ENCODE results near the gene VTI1A. TPM values are rescaled to one million over a fixed set of nuclear protein-coding genes. Genes with fewer than 3 reads are reported as not detected.

VTI1A gene
- total and polyA plus RNA-seq, 2 experiments from 2014 or later, result 26.8 to 31.0 TPM

DNA sequence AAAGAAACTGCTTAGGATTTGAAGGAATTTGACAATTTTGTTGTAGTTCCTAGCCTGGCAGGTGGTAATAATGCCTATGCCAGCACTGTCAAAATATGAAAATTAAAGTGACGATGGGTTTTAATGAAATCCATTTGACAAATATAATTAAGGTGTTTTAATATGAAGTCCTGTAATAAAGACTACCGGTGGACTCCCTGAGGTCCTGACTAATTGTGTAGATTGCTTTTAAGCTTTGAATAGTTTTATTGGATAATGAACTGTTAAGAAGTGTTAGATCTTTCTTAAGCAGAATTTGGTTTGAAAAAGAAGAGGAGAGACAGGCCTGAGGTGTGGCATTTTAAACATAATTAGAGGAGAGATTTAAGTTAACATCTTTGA is 197.2 kb downstream of the VTI1A start (continued):
- TF ChIP-seq, protein P1, sequence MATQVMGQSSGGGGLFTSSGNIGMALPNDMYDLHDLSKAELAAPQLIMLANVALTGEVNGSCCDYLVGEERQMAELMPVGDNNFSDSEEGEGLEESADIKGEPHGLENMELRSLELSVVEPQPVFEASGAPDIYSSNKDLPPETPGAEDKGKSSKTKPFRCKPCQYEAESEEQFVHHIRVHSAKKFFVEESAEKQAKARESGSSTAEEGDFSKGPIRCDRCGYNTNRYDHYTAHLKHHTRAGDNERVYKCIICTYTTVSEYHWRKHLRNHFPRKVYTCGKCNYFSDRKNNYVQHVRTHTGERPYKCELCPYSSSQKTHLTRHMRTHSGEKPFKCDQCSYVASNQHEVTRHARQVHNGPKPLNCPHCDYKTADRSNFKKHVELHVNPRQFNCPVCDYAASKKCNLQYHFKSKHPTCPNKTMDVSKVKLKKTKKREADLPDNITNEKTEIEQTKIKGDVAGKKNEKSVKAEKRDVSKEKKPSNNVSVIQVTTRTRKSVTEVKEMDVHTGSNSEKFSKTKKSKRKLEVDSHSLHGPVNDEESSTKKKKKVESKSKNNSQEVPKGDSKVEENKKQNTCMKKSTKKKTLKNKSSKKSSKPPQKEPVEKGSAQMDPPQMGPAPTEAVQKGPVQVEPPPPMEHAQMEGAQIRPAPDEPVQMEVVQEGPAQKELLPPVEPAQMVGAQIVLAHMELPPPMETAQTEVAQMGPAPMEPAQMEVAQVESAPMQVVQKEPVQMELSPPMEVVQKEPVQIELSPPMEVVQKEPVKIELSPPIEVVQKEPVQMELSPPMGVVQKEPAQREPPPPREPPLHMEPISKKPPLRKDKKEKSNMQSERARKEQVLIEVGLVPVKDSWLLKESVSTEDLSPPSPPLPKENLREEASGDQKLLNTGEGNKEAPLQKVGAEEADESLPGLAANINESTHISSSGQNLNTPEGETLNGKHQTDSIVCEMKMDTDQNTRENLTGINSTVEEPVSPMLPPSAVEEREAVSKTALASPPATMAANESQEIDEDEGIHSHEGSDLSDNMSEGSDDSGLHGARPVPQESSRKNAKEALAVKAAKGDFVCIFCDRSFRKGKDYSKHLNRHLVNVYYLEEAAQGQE (IDR thresholded peaks at IDR 0.05; ENCODE audit: unreplicated experiment), result no peak
- TF ChIP-seq EZH2phosphoT487 (IDR thresholded peaks at IDR 0.05; ENCODE audit: unreplicated experiment) (no peak), ZNF331 (CRISPR knock-in tag; IDR thresholded peaks at IDR 0.05; ENCODE audit: low read depth) (no peak), NANOG (IDR thresholded peaks at IDR 0.05; ENCODE audit: borderline replicate concordance) (no peak), CREB1 (CRISPR knock-in tag; IDR thresholded peaks at IDR 0.05; ENCODE audit: low read depth) (no peak), EZH2 (IDR thresholded peaks at IDR 0.05; ENCODE audit: low read depth, unreplicated experiment) (no peak), JUNB (IDR thresholded peaks at IDR 0.05; ENCODE audit: unreplicated experiment) (no peak), POLR2AphosphoS5 (IDR thresholded peaks at IDR 0.05; ENCODE audit: low read depth) (no peak)
- TF ChIP-seq, protein P2, sequence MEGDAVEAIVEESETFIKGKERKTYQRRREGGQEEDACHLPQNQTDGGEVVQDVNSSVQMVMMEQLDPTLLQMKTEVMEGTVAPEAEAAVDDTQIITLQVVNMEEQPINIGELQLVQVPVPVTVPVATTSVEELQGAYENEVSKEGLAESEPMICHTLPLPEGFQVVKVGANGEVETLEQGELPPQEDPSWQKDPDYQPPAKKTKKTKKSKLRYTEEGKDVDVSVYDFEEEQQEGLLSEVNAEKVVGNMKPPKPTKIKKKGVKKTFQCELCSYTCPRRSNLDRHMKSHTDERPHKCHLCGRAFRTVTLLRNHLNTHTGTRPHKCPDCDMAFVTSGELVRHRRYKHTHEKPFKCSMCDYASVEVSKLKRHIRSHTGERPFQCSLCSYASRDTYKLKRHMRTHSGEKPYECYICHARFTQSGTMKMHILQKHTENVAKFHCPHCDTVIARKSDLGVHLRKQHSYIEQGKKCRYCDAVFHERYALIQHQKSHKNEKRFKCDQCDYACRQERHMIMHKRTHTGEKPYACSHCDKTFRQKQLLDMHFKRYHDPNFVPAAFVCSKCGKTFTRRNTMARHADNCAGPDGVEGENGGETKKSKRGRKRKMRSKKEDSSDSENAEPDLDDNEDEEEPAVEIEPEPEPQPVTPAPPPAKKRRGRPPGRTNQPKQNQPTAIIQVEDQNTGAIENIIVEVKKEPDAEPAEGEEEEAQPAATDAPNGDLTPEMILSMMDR (conservative IDR thresholded peaks at IDR 0.05; ENCODE audit: low read depth in 2 of 2), result no peak

DNA sequence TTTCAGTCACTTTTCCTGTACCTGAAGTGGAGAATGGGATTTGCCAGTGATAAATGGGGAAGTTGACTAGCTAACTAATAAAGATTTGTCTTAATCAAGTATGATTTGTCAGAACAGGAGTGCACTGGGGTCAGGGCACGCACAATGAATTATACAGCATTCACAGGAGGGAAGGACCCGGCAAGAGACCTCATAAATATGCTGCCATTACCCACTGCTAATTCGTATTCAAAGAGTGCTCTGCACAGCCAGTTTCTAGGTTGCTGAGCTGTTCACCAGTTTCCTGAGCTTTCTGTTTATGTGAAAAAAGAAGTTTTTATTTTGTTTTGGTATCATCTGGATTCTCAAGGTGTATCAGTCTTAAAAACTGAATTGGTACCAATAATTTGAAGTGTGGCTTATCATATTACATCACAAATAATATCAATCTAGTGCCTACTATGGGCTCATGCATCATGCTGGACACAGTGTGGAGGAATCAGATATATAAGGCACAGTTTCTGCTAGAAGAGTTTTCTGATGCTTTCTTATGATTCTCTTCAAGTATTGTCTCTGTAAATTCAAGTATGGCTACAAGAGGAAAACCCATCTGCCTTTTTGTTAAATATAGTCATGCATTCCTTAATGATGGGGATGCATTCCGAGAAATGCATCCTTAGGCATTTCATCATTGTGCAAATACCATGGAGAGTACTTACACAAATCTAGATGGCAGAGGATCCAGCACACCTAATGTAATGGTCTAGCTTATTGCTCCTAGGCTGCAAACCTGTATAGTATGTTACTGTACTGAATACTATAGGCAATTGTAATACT is 202.2 kb downstream of the VTI1A start:
- Histone ChIP-seq H3K27me3 (ENCODE audit: insufficient read depth) (no peaks in the 10 kb centered on the region), H3K27ac (ENCODE audit: low read depth) (no peak overlapping the region), H3K4me3 (no peak overlapping the region), H4K20me1 (replicated peaks; ENCODE audit: insufficient read depth) (no peaks in the 10 kb centered on the region), H3K79me2 (replicated peaks; ENCODE audit: insufficient read depth) (no peaks in the 10 kb centered on the region), H3K4me2 (no peak overlapping the region), H3K4me1 (ENCODE audit: insufficient read depth) (peaks cover 18% of the 10 kb centered on the region), H3K9me2 (ENCODE audit: insufficient read depth) (no peaks in the 10 kb centered on the region), H3K36me3 (ENCODE audit: insufficient read depth) (no peaks in the 10 kb centered on the region), H3F3A (replicated peaks; ENCODE audit: low read depth) (no peaks in the 10 kb centered on the region), H2AFZ (no peak overlapping the region)
- no peak for TF ChIP-seq JUNB (IDR thresholded peaks at IDR 0.05; ENCODE audit: unreplicated experiment)
- TF ChIP-seq ZNF114 (CRISPR knock-in tag; IDR thresholded peaks at IDR 0.05), result no peak
- TF ChIP-seq, protein P2 (conservative IDR thresholded peaks at IDR 0.05; ENCODE audit: low read depth in 2 of 2), result no peak
- ATAC-seq (peak; percentile 44; the same call in 2 of the 3 replicates), DNase-seq (ENCODE audit: low spot score) (no peak)
- Mint-ChIP-seq H3K9me3 (no peaks in the 10 kb centered on the region), H3K4me3 (no peak overlapping the region), H3K27me3 (ENCODE audit: insufficient read depth, low read depth, poor library complexity) (peaks cover 2% of the 10 kb centered on the region), H3K36me3 (ENCODE audit: low read depth) (no peaks in the 10 kb centered on the region), H3K4me1 (peaks cover 21% of the 10 kb centered on the region), H3K27ac (peak overlapping the region; percentile 76; the same call in 1 of the 2 replicates)
